GM19239 (cell line): ENCODE measurements around the gene TMEM250.

Experiments
- DNase-seq: peaks from one replicate; pipeline ENCODE4 v3.0.0; 2011; ENCODE audit warnings: low spot score; ENCODE audit not compliant: insufficient read length
- FAIRE-seq: peaks from 2 replicates; lab custom pipeline; 2011; peaks lifted over from hg19 to GRCh38; lab: Jason Lieb, UNC

TMEM250 gene

DNA sequence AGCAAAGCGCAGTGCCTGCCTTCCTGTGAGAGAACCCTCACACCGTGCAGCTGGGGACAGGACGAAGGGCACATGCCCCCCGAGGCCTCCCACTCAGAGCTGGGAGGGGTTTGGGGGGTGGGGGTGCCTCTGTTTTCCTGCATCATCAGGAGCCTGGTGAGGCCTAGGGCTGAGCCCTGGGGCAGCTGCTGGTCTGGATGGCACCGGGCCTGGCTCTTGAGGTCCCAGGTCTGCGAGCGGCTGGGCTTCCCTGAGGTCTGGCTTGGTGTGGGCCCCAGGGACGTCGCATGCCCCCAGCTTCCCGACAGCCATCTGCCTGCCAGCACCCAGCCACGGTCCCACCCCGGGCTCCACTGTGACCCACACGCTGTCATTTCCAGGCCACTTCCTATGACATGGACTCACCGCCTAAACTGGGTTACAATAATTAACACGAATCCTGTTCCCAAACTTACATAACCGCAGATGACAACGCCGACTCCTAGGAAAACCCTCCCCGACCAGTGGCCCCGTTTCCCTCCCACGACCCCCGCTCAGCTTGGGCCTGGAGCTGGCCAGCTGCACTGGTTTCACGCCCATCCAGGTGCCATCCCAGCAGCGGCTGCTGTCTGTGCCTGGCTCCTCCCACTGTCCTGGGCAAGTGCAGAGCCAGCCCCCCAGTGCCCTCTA, 32.3 kb downstream of the TMEM250 start:
- no peak for FAIRE-seq

DNA sequence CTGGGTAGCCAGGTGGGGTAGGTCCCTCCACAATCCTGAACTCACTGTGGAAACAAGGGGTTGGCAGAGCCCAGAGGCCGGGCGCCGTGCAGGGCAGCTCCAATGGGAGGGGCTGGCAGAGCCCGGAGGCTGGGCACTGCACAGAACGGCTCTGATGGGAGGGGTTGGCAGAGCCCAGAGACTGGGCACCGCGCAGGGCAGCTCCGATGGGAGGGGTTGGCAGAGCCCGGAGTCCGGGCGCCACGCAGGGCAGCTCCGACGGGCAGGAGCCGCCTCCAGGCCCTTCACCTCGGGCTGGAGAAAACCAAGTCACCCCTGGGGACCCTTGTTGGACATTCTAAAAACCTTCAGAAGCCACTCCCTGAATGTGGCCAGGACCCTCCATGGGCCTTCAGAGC, 32.9 kb downstream of the TMEM250 start:
- no peak for FAIRE-seq
- DNase-seq = no peak

More for the DNA sequence above, 32.3 kb downstream of the TMEM250 start:
- DNase-seq = no peak

- DNase-seq = no peak
- FAIRE-seq = no peak
These were observed 34.4 kb downstream of the TMEM250 start for GRCh38 chr9:136084063-136084944.

DNA sequence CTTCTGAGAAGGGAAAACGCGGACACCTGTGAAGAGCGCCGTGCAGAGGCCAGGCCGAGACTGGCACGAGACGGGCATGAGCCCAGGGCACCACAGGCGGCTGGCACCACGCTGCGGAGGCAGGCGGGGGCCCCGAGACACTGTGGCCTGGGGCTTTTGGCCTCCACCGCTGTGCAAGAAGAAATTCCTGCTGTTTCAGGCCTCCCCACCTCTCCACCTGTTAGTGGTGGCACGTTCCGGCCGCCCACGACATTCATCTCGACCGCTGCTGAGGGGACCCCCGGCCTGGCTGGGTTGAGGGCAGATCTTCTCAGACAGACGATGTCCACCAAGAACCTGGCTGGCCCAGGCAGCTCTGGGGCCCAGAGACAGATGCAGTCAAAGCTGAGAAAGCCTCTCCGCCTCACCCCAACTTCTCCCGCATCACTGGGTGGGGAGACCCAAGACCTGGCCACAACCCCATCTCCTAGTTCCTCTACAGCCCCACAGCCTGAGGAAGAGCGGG, 35.1 kb downstream of the TMEM250 start:
- no peak for DNase-seq
- FAIRE-seq = no peak

DNA sequence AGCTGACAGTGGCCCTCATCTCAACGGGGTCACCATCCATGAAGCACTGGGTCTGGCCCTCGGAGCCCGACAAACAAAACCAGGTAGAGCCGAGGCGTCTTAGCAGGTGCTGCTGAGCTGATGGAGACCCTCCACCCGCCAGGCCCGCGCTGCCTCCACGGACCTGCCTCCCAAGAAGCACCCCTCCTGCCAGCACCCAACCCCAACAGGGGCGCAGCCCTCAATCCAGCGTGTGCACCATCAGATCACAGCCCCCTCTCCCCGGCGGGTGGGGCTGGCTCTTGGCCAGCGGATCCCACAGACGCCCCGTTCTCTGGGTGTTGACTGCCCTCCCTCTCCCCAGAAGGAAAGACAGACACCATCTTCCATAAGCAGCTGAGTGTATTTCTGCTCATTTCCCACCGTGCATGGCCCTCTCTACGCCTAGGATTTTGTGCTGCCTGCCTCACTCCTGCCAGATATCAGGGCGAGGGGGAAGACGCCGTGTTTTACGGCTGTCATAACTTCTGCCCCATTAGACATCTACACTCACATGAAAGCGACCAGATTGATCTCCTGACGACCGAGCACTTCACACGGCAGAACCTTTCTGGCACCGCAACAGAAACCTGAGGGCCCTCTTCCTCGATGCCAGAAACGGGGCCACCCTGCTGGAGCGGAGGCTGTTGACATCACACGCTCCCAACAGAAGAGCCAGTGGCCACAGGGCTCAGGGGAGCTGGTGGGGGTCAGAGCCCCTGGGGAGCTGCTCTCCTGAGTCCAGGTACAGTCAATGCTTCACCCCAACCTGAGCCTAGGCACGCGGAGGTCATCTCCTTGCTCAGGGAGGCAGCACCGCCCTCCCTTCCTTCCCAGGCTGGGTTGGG, 35.9 kb downstream of the TMEM250 start:
- DNase-seq (no peak), FAIRE-seq (no peak)

- DNase-seq = no peak
- FAIRE-seq = no peak
These were observed 36.7 kb downstream of the TMEM250 start for GRCh38 chr9:136081826-136082495.

DNA sequence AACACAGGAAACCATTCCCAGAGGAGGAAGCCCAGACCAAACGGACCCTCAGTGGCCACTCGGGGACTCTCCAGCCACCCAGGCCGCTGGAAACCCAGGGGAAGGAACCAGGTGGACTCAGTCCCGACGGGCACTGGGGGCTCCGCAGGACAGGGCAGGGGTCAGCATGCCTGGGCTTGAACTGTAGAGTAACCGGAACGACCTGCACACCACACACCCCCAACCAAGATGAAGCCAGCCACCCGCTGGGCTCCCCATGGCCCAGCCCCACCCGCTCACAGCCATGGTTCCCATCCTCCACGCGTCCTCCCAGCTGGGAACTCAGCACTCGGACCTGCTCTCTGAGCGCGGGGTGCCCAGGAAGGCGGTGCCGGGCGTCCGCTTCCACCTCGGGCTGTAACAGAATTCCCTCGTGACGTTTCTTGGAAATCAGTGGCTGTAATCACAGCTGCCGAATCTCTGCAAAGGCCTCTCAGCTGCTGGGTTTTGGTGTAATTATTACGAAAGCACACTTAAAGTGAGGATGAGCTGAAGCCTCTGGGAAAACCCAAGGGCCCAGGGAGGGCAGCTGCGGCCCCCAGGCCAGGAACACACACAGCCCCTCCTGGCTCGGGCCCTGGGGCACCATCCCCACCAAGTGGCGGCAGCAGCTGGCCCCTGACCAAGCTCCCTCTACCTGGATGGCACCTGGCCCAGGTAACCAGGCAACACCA, 37.4 kb downstream of the TMEM250 start:
- FAIRE-seq (no peak), DNase-seq (no peak)

- FAIRE-seq = no peak
- DNase-seq = no peak
These were observed 38.0 kb downstream of the TMEM250 start for GRCh38 chr9:136080716-136081112.

- FAIRE-seq (no peak), DNase-seq (no peak)
These were observed 38.8 kb downstream of the TMEM250 start for GRCh38 chr9:136079916-136080246.

DNA sequence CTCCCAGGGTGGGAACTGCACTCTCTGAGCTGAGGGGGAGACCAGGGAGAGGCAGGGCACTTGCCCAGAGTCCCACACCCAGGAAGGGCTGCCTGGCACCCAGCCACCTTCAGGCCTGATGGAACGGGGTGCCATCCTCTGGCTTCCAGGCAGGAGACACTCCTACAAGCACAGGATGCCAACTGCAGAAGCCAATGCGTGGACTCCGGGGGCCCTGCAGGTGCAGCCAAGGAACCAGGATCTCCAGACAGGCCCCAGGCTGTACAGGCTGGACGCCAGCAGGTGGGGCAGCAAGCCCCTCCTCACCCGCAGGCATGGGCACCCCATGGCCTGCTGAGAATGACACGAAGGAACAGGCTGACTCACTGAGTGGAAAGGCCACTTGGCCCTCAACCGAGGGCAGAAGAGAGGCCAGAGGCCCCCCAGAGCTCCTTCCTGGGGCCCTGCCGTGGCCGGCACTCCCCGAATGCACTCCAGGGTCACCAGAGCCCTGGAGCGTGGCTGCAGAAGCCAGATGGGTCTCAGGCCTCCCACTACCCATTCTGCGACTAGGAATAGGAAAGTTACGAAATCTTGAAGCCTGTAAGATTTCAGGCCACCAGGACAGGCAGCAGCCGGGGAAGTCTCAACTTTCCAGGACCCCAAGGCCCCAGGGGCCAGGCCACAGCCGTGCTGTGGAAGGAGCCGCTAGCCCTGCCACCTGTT, 39.3 kb downstream of the TMEM250 start:
- FAIRE-seq (no peak), DNase-seq (no peak)

DNA sequence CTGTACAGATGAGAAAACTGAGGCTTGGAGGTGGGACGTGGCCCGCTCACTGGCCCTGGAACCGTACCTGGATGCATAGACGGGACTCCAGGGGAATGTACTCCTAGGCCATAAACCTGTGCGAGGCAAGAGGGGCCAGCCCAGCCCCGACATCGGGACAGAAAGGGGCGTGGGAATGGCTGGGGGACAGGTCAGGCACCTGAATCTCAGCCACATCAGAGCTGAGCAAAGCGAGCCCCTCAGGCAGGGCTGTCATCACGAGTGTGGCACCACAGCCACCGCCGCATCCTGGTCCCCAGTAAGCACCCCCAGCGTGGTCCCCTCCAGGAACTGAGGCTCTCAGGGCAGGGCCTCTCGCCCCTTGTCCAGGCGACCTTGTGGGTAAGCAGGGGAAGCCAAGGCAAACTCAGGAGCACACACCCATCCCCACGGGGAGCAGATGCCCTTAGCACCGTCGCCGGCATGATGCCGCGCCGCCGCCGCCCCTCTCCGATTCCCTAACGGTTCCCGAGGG, 40.1 kb downstream of the TMEM250 start:
- DNase-seq = no peak
- FAIRE-seq = no peak

- FAIRE-seq (no peak), DNase-seq (no peak)
These were observed 40.7 kb downstream of the TMEM250 start for GRCh38 chr9:136078024-136078423.

DNA sequence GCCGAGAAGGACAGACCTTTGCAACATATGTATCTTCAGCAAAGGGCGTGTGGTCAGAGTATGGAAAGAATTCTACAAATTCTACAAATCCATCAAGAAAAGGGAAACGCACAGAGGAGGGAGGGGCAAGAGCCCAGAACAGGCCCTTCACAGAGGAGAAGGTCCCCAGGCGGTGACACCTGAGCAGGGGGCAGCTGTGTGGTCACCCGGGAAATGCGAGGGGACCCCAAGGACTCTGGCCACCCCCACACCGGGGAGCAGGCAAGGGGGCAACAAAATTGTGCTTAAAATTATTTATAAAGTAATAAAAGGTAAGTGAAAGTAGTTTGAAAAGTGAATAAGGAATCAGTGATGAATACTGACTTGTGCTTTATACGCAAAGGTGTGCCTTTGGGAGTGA, 41.2 kb downstream of the TMEM250 start:
- FAIRE-seq (no peak), DNase-seq (no peak)

GRCh38 chr9:136075881-136076678, 42.6 kb downstream of the TMEM250 start:
- FAIRE-seq (no peak), DNase-seq (no peak)

GRCh38 chr9:136075134-136075841, 43.4 kb downstream of the TMEM250 start:
- DNase-seq = no peak

GRCh38 chr9:136074706-136075105, 44.0 kb downstream of the TMEM250 start:
- DNase-seq (no peak), FAIRE-seq (no peak)

More at GRCh38 chr9:136075134-136075841, 43.4 kb downstream of the TMEM250 start:
- FAIRE-seq = no peak
